Panc1 (cell line): ENCODE data around the gene ABCD3. TPM values are rescaled to one million over a fixed set of nuclear protein-coding genes. Genes with fewer than 3 reads are reported as not detected.

Source experiments
- ATAC-seq: fragments of 200-7000 bp; cut with Tn5 transposase; 2 replicates; pipeline ENCODE4 v1.9.1; 2020; ENCODE audit warnings: mild to moderate bottlenecking, moderate library complexity
- BruUV-seq: library from RNA; stranded (reverse); fragments of 400-500 nt; replicated peaks from 2 replicates; lab custom pipeline; 2021; lab: Mats Ljungman, UMichigan
- CTCF ChIA-PET: fragments of 300-600 bp; sonication (Branson Sonifier 250); formaldehyde crosslinking; loops from one replicate; lab custom pipeline; 2022; ENCODE audit warnings: antibody characterized with exemption; lab: Charles Lee
- POLR2A ChIA-PET: fragments of 300-600 bp; sonication (Branson Sonifier 250); formaldehyde crosslinking; loops from one replicate; lab custom pipeline; 2022; ENCODE audit warnings: antibody characterized with exemption; lab: Charles Lee
- DNase-seq: peaks from one replicate; pipeline ENCODE4 v3.0.0-alpha.2; 2010; ENCODE audit warnings: low read depth, low spot score
- H3K27ac ChIP-seq: 2 replicates; pipeline ENCODE4 v1.5.1; 2011; ENCODE audit warnings: mild to moderate bottlenecking, low read length, inconsistent platforms
- H3K27me3 ChIP-seq: fragments of 200-500 bp; sonication (Bioruptor generic); 2 replicates; pipeline ENCODE4 v1.6.0; 2014; ENCODE audit warnings: low read length, inconsistent platforms; ENCODE audit not compliant: control insufficient read depth, insufficient read depth
- H3K36me3 ChIP-seq: fragments of 200-500 bp; sonication (Bioruptor generic); 2 replicates; pipeline ENCODE4 v1.5.1; 2014; ENCODE audit warnings: inconsistent platforms, mild to moderate bottlenecking, low read length, moderate library complexity; ENCODE audit not compliant: control insufficient read depth, insufficient read depth
- H3K4me1 ChIP-seq: 2 replicates; pipeline ENCODE4 v1.5.1; 2011; ENCODE audit warnings: inconsistent platforms, mild to moderate bottlenecking, low read length, moderate library complexity; ENCODE audit not compliant: control insufficient read depth, insufficient read depth
- H3K4me3 ChIP-seq, 2 experiments: 2 replicates each; pipeline ENCODE4 v1.5.1; 2011 to 2012; ENCODE audit warnings: low read depth in 2 of 2, low read length in 2 of 2, mild to moderate bottlenecking in 2 of 2, inconsistent platforms in 1 of 2, moderate library complexity in 1 of 2
- H3K9me3 ChIP-seq: fragments of 200-500 bp; sonication (Bioruptor generic); 2 replicates; pipeline ENCODE4 v1.5.1; 2014; ENCODE audit warnings: low read depth, mild to moderate bottlenecking, inconsistent platforms, low read length, moderate library complexity; ENCODE audit not compliant: control insufficient read depth, insufficient read depth
- CTCF ChIP-seq: fragments of 450-650 bp; IDR thresholded peaks from 2 replicates; pipeline ENCODE4 v1.5.1; 2017; ENCODE audit warnings: mild to moderate bottlenecking
- POLR2AphosphoS5 ChIP-seq: IDR thresholded peaks from 2 replicates; pipeline ENCODE4 v1.6.1; 2012; ENCODE audit warnings: mild to moderate bottlenecking, low read depth, low read length, moderate library complexity
- SIN3A ChIP-seq: IDR thresholded peaks from 2 replicates; pipeline ENCODE4 v1.6.1; 2012; ENCODE audit warnings: low read depth, mild to moderate bottlenecking, low read length, moderate library complexity, borderline replicate concordance; ENCODE audit not compliant: insufficient read depth
- TCF7L2 ChIP-seq: IDR thresholded peaks from 2 replicates; pipeline ENCODE4 v1.6.1; 2011; ENCODE audit warnings: mild to moderate bottlenecking, low read depth, low read length, inconsistent platforms
- in situ Hi-C: cut with HindIII; loops from 2 replicates; pipeline ENCODE4 v1.10.0; 2016; ENCODE audit warnings: low sequenced_read_pairs, low pct_unique_long_range_greater_than_20kb
- intact Hi-C: fragments of 100-400 bp; cut with micrococcal nuclease; formaldehyde crosslinking; loops from one replicate; pipeline ENCODE4 v1.10.0; 2022; ENCODE audit not compliant: unreplicated experiment
- total RNA-seq: library from RNA; stranded (reverse); gene quantifications from one replicate; pipeline ENCODE4 v1.2.1, GENCODE V29; 2021; ENCODE audit not compliant: unreplicated experiment
- TF ChIP-seq, protein P1 (sequence below), 2 experiments: IDR thresholded peaks; 2 replicates each; pipeline ENCODE4 v1.6.1; 2011 to 2012; ENCODE audit warnings: low read depth in 2 of 2, control low read depth in 1 of 2, low read length in 1 of 2, mild to moderate bottlenecking in 1 of 2, moderate library complexity in 1 of 2; ENCODE audit not compliant: insufficient read depth in 1 of 2

ABCD3 gene
- total RNA-seq, 1 experiment from 2014 or later, result 40.5 TPM

- intact Hi-C loops, result no loop called here
- DNase-seq (no peak), ATAC-seq (no peak)
- ChIA-PET CTCF (no interaction called here), POLR2A (no interaction called here)
- Histone ChIP-seq H3K4me1 (no peaks in the 10 kb centered on the region), H3K27ac (no peak overlapping the region), H3K9me3 (no peaks in the 10 kb centered on the region), H3K36me3 (no peaks in the 10 kb centered on the region), H3K4me3 (no peak overlapping the region), H3K27me3 (no peaks in the 10 kb centered on the region)
- BruUV-seq, result no TSS peak
- TF ChIP-seq SIN3A, result no peak
- no peak for TF ChIP-seq TCF7L2
- TF ChIP-seq, protein P1, sequence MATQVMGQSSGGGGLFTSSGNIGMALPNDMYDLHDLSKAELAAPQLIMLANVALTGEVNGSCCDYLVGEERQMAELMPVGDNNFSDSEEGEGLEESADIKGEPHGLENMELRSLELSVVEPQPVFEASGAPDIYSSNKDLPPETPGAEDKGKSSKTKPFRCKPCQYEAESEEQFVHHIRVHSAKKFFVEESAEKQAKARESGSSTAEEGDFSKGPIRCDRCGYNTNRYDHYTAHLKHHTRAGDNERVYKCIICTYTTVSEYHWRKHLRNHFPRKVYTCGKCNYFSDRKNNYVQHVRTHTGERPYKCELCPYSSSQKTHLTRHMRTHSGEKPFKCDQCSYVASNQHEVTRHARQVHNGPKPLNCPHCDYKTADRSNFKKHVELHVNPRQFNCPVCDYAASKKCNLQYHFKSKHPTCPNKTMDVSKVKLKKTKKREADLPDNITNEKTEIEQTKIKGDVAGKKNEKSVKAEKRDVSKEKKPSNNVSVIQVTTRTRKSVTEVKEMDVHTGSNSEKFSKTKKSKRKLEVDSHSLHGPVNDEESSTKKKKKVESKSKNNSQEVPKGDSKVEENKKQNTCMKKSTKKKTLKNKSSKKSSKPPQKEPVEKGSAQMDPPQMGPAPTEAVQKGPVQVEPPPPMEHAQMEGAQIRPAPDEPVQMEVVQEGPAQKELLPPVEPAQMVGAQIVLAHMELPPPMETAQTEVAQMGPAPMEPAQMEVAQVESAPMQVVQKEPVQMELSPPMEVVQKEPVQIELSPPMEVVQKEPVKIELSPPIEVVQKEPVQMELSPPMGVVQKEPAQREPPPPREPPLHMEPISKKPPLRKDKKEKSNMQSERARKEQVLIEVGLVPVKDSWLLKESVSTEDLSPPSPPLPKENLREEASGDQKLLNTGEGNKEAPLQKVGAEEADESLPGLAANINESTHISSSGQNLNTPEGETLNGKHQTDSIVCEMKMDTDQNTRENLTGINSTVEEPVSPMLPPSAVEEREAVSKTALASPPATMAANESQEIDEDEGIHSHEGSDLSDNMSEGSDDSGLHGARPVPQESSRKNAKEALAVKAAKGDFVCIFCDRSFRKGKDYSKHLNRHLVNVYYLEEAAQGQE (IDR thresholded peaks at IDR 0.05; ENCODE audit: insufficient read depth in 1 of 2, low read depth in 2 of 2, low read length in 1 of 2), result no peak
- no peak for TF ChIP-seq CTCF
- TF ChIP-seq POLR2AphosphoS5, result no peak
- in situ Hi-C loops, result no loop called here
These were observed 110.6 kb downstream of the ABCD3 start for GRCh38 chr1:94528826-94529225.

DNA sequence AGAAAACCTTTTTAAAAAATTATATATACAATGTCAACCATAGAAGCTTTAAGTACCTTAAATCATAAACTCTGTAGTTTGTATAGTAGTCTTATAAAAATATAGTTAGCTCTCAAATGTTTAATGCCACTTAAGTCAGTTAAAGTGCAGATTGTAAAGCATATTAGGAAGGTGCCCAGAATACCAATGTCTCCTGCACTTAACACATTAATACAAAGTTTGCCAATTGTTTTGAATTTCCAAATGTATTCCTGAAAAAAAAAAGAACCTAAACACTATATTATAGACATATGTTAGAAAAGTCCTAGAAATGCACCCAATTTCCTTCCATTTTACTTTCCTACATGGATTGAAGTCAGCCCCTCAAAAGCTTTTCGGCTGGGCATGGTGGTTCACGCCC lies 111.2 kb downstream of the ABCD3 start:
- DNase-seq (no peak), ATAC-seq (no peak)
- Histone ChIP-seq H3K4me1 (no peaks in the 10 kb centered on the region), H3K27me3 (no peaks in the 10 kb centered on the region), H3K4me3 (no peak overlapping the region), H3K27ac (no peak overlapping the region), H3K9me3 (no peaks in the 10 kb centered on the region), H3K36me3 (no peaks in the 10 kb centered on the region)
- TF ChIP-seq SIN3A (no peak), CTCF (no peak), TCF7L2 (no peak), POLR2AphosphoS5 (no peak)
- TF ChIP-seq, protein P1 (IDR thresholded peaks at IDR 0.05; ENCODE audit: insufficient read depth in 1 of 2, low read depth in 2 of 2, low read length in 1 of 2), result no peak
- in situ Hi-C loops (no loop called here), intact Hi-C loops (no loop called here)
- CTCF ChIA-PET, result no interaction called here
- BruUV-seq, result no TSS peak
- POLR2A ChIA-PET, result no interaction called here
